Skin epidermis (tissue), 12 donors: ENCODE data around the gene BACH1.

Source experiments
- H3K27ac ChIP-seq, 21 experiments: fragments of 200-600 bp; sonication (generic) in 11 of 21; one replicate each; pipeline ENCODE4 v1.5.0; 2020; ENCODE audit warnings: mild to moderate bottlenecking in 3 of 21, inconsistent platforms in 2 of 21, moderate library complexity in 2 of 21
- H3K4me3 ChIP-seq, 7 experiments: fragments of 200-600 bp; sonication (generic) in 2 of 7; one replicate each; pipeline ENCODE4 v1.5.0; 2020; ENCODE audit warnings: inconsistent platforms in 2 of 7, mild to moderate bottlenecking in 2 of 7, moderate library complexity in 1 of 7

Gene BACH1

DNA sequence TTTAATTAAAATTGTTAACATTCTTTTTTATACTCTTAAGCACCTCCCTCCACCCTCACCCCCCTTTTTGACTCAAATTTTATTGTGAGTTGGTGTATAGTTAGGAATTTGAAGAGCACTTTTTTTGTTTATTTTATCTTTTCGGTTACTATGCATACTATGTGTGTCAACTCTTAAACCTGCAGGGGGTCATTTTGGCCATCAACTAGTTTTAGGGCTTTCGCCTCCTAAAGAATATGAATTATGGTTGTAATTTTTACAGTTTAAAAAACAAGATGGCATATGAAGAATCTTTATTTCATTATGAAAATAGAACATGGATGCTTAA lies 9.7 kb downstream of the BACH1 start:
- Histone ChIP-seq H3K27ac (no peak overlapping the region), H3K4me3 (no peak overlapping the region)

DNA sequence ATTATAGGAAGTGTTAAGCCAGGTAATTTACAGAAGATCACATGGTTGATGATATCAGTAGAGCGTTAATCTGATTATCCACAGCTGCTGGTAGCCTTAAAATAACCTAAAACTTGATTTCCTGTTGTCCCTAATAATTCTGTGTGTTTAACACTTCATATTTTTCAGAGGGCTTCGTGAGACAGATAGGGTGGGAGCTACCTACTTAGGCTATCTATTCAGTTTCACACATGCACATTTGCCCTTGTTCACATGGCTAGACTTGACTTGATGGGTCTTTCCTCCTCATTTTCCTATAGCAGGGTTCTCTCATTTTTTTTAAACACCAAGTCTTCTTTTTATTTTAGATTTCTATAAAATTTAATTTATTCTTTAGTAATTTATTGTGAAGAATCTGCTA lies 11.0 kb downstream of the BACH1 start:
- H3K4me3 ChIP-seq, result no peak overlapping the region
- H3K27ac ChIP-seq, result no peak overlapping the region

DNA sequence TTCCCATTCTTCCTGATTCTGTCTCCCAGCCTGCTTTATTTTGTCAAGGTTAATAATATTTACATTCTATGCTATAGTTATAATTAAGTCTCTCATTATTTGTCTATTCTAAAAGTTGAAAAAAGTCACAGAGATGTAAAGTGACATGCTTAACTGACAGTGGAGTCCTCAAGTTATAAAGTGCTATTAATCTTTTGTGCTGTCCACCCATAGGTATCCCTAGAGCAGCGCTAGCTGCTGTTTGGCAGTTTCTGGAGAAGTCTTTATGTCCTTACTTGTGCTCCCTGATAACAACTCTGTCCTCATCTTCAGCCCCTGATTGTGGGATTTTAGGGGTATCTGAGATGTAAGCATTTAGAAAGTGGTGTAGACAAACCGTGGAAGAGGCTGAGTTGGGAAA lies 13.1 kb downstream of the BACH1 start:
- Histone ChIP-seq H3K4me3 (no peak overlapping the region), H3K27ac (no peak overlapping the region)

DNA sequence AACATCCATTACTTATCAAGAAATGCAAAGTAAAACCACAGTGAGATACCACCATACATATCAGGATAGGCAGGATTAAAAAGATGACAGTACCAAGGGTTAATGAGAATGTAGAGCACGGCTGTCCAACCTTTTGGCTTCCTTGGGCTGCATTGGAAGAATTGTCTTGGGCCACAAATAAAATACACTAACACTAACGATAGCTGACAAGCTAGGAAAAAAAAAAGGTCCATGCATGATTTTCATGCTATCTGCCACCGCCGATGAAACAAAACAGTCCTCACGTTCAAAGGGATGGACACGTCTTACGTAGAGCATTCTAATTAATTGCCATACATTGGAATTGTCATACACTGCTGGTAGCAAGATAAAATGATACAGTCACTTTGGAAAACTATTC lies 14.3 kb downstream of the BACH1 start:
- H3K4me3 ChIP-seq, result no peak overlapping the region
- no peak overlapping the region for H3K27ac ChIP-seq

DNA sequence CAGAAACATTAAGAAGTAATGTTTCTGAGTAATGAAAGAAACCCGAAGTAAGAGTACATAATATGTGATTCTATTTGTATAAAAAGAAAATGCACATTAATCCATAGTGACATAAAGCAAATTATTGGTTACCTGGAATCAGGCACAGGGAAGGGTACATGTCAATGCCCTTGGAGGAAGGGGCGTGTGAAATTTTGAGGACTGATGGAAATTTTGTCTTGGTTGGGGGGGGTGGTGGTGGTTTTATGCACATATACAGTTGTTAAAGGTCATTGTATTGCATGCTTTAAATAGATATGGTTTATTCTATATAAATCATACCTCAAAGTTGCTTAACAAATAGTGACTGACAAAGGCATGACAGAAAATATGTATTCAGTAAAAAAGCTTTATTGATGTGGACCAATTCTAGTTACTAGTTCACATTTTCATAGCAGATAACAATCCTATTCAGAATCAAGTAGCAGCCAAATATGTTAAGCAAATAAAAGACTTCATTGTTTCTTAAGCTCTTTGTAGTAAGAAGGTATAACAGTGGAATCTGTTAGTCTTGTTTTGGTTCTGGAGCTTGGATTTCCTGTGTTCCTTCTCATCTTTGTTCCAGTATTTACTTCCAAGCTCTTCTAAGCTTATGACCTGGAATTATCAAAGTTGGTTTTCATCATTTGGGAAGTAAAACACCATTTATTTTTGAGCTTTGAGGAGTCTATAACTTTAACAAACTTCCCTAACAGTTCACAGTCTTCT lies 15.1 kb downstream of the BACH1 start:
- Histone ChIP-seq H3K27ac (no peak overlapping the region), H3K4me3 (no peak overlapping the region)

DNA sequence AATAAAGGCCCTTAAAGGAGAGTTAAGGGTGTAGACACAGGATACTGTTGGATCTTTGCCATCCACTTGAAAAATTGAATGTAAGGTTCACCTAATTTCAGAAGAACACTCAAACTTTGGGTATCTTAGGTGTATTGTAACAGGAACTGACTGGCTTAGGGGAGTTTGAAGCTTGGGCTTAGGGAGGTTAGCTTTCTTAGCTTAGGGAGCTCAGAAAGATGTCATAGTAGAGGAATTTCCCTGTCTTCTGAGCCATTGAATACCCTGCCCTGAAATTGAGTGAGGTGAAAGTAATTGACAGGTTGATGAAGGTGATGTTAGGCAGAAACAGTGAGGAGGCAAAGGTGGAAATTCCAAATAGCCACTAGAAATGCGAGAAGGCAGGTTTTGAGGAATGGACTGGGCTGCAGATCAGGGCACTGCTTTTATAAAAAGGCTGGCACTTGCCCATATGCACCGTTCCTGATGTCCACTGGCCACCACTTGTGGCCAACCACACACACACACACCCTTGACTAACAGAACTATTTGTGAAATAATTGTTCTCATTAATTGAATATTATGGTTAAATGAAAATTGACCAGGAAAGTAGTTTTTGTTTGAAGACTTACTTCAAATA lies 16.5 kb downstream of the BACH1 start:
- Histone ChIP-seq H3K4me3 (no peak overlapping the region), H3K27ac (no peak overlapping the region)

DNA sequence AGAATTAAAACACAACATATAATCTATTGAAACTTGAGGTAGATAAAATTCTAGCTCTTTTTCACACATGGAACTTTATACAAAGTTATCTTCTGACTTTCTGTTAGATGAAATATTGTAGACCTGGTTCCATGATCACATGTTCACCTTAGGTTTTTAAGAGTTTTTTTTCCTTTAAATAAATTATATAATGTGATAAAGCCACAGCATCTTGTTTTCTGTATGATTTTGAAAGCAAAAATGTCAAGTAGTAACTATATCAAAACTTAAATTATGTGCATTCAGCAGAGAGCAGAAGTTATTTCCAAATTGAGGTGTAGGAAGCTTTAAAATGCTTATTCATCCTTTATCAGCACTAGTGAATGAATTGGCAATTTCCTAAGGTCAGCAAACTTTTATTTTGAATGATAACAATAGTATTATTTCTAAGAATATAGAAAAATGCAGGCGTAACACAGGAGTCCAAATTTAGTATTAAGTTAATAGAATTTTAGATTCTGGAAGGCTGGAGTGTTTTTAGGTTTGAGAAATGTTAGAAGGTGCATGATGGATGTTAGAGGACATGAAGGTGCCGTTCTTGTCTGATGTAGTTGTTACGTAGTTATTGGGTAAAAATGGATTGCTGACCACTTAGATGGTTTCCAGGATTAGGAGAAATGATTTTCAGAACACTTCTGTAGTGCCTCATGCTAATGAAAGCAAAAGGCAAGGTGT lies 17.5 kb downstream of the BACH1 start:
- Histone ChIP-seq H3K27ac (no peak overlapping the region), H3K4me3 (no peak overlapping the region)

DNA sequence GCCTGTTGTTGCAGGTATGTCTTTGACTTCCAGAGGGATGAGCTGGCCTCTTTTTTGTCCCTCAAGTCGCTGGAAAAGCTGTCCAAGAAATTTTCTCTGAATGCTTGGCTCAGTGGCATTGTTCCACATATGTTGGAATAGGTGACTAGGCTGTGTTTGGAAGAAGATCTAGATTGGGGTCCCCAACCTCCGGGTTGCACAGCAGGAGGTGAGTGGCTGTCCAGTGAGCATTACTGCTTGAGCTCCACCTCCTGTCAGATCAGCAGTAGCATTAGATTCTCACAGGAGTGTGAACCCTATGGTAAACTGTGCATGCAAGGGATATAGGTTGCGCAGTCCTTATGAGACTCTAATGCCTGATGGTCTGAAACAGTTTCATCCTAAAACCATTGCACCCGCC lies 18.1 kb downstream of the BACH1 start:
- no peak overlapping the region for H3K4me3 ChIP-seq
- H3K27ac ChIP-seq, result no peak overlapping the region

DNA sequence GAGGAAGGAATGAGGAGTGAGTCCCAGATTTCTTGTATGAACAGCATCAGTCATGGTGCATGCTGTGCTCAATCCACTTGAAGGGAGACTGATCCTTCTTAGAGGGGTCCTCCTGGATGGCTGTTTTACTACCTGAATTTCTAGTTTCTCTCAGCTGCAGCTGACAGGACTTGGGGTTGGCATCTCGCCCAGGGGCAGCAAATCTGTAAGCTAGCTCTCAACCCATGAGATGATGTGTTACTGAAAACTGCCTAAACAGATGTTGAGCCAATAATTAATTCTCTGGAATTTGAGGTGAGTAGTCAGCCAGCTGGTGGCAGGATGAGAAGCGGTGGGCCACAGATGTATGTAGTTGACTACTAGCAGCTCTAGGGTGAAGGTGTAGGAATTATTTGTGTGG lies 19.6 kb downstream of the BACH1 start:
- Histone ChIP-seq H3K27ac (no peak overlapping the region), H3K4me3 (no peak overlapping the region)

DNA sequence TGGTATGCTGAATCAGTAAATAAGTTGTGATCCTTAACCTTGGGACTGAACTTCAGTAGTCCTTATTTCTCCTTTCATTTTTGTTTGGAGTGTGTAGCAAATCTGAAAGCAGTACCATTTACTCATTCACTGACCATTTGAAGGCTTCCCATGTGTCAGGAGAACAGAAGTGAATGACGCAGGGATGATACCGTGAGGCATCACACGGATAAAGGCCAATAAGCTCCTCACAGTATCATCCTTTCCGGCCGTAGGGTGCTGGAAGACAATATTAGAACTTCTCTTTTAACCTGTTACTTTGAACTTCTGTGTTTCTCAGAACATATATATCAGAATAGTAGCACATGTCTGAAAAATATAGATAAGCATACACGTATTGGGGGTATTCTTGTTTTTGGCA lies 21.3 kb downstream of the BACH1 start:
- H3K27ac ChIP-seq, result no peak overlapping the region
- H3K4me3 ChIP-seq, result no peak overlapping the region

DNA sequence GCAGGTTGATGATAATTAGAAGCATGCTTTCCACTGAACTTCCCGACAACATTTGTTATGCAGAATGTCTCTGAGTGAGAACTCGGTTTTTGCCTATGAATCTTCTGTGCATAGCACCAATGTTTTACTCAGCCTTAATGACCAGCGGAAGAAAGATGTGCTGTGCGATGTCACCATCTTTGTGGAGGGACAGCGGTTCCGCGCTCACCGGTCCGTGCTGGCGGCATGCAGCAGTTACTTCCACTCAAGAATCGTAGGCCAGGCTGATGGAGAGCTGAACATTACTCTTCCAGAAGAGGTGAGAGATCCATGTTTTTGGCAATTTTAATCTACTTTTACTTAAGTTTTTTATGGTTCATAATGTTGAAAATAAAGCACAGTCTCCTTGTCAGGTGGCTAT lies 22.5 kb downstream of the BACH1 start:
- Histone ChIP-seq H3K4me3 (no peak overlapping the region), H3K27ac (no peak overlapping the region)

DNA sequence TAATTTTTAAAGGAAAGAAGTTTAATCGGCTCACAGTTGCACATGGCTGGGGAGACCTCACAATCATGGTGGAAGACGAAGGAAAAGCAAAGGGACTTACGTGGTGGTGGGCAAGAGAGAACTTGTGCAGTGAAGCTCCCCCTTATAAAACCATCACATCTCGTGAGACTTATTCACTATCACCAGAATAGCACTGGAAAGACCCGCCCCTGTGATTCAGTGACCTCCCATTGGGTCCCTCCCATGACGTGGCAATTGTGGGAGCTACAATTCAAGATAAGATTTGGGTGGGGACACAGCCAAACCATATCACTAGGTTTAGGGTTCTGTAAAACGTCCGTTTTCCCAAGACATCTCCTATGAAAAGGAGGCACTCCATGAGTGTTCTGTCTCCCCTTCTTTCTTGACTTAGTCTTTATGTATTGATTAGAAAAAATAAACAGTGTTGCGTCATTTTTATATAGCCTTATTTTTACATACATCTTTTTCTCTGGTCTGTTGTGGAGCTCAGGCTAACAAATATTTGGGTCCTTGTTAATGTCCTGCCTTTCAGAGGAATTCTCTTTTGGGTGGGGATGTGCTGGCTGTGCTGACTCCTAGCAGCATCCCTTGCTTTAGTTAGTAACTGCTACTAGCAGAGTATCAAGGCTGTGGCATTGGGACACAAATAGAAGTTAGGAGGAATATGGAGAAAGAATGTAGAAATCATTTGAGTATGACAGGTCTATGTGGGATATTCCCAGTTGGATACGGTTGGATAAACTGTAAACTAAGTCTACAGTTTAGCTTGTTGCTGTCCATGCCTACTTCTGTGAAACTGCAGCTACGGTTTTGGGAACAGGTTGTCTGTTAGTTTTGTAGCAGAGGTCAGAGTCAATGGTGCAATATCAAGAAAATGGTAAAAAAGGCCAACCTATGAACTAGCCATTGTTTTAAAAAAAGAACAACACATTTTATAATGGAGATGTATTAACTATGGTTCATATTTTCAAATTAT lies 23.5 kb downstream of the BACH1 start:
- no peak overlapping the region for H3K4me3 ChIP-seq
- no peak overlapping the region for H3K27ac ChIP-seq

DNA sequence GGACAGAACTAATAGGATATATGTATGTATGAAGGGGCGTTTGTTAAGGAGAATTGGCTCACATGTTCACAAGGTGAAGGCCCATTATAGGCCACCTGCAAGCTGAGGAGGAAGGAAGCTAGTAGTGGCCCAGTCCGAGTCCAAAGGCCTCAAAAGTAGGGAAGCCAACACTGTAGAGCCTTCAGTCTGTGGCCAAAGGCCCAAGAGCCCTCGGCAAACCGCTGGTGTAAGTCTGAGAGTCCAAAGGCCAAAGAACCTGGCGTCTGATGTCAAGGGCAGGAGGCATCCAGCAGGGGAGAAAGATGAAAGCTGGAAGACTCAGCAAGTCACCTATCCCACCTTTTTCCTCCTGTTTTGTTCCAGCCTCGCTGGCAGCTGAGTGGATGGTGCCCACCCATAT lies 24.5 kb downstream of the BACH1 start:
- Histone ChIP-seq H3K27ac (no peak overlapping the region), H3K4me3 (no peak overlapping the region)

DNA sequence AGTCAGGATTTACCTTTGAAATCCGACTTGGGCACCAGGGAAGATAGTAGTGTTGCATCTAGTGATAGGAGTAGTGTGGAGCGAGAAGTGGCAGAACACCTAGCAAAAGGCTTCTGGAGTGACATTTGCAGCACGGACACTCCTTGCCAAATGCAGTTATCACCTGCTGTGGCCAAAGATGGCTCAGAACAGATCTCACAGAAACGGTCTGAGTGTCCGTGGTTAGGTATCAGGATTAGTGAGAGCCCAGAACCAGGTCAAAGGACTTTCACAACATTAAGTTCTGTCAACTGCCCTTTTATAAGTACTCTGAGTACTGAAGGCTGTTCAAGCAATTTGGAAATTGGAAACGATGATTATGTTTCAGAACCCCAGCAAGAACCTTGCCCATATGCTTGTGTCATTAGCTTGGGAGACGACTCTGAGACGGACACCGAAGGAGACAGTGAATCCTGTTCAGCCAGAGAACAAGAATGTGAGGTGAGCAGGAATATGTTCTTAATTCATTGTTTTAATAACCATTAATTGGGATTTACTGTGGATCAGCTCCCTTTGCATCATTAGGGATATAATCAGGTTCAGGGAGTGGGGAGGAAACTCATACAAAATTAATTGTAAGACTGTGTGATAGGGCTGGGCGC lies 28.3 kb downstream of the BACH1 start:
- Histone ChIP-seq H3K4me3 (no peak overlapping the region), H3K27ac (no peak overlapping the region)

DNA sequence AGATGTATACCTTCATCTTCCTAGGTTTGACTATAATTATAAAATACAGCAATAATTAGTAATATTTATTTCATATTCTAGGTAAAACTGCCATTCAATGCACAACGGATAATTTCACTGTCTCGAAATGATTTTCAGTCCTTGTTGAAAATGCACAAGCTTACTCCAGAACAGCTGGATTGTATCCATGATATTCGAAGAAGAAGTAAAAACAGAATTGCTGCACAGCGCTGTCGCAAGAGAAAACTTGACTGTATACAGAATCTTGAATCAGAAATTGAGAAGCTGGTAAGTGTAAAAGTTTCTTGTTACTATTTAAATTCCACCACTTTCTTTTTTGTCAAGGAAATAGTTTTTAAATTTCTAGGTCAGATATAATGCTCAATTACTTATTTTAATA lies 30.7 kb downstream of the BACH1 start:
- Histone ChIP-seq H3K27ac (no peak overlapping the region), H3K4me3 (no peak overlapping the region)

DNA sequence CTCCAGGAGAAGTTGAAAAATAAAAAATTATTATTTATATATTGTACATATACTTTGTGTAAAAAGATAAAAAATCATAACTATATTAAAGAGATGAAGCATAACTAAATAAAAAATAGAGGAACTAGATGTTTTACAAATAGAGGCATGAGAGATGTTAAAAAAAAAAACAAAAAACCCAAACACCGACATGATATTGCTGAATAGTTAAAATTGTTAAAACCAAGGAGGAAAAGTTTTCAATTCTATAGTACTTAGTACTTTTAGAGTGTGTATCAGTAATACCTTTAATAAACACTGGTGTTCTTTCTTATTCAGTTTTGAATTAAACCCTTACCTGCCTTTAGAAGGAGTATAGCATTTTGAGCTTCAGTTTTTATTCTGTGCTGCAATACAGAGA lies 32.1 kb downstream of the BACH1 start:
- H3K4me3 ChIP-seq, result no peak overlapping the region
- H3K27ac ChIP-seq, result no peak overlapping the region

DNA sequence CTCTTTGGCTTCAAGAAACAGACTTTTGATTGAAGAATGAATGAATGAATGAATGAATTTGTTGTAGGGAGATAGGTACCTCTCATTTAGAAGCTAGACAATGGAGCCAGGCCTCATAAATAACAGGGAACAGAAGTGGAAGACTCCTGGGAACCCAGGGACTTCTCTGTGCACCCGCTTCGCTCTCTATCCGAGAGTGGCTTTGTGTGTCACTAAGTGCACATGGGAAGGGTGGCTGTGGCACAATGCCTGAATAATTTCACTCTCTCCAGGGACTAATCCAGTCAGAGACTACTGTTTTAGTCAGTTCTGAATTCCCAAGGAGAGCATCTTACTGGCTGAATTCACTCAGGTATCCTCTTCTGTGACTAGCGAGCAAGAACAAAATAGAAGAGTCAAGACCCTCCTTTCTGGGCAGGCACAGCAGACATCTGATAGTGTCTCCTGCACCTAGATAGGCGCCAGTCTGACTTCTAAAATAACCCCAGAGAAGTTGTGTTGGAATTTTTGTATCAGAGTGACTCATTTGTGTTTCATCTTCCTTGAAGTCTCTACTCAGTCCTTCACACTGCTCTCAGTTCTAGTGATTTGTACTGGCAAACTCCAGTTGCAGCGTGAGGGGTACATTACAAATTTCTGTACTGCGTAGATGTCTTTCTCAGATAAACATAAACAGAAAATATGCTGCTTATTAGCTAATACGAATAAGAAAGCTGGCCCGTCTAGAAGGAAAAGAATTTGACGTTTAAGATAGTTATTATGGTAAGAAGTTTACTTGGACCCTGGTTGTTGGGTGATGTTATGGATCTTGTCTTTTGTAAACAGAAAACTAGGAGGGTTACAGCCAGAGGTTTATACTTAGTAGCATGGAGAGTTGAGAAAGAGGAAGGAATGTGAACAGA lies 34.0 kb downstream of the BACH1 start:
- H3K27ac ChIP-seq, result peak overlapping the region in 1 of 21 experiments; percentile 8
- no peak overlapping the region for H3K4me3 ChIP-seq

DNA sequence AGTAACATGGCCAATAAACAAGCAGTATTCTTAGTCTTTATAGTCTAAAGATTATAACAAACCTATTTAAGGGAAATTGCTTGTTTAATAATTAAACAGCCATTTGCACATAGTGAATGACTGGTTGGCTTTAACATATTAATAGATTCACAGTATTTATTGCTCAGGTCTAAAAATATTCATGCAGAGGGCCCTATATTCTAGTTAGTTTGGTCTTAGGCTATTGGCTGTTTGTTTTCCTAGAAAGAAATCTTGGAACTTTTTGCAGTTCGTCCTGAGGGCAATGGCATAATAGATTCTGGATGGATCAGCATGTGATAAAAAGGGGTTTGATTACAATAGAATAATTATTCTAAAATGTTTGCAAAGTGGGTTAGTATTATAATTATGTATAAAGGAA lies 34.7 kb downstream of the BACH1 start:
- H3K4me3 ChIP-seq, result no peak overlapping the region

More for the DNA sequence above, 34.7 kb downstream of the BACH1 start:
- H3K27ac ChIP-seq, result no peak overlapping the region
